Neural progenitor cell (in vitro differentiated cells): ENCODE measurements around the gene RIMS1.
A peak's percentile ranks its signal among the peaks of the same experiment; 100 is the strongest.

Source experiments
- CTCF ChIP-seq: fragments of 200-600 bp; sonication (generic); IDR thresholded peaks from 2 replicates; pipeline ENCODE4 v1.5.1; 2017; ENCODE audit warnings: antibody characterized with exemption, mild to moderate bottlenecking
- EZH2 ChIP-seq: fragments of 200-600 bp; sonication (generic); IDR thresholded peaks from 2 replicates; pipeline ENCODE4 v1.6.1; 2017; ENCODE audit warnings: antibody characterized with exemption, mild to moderate bottlenecking, moderate library complexity

DNA sequence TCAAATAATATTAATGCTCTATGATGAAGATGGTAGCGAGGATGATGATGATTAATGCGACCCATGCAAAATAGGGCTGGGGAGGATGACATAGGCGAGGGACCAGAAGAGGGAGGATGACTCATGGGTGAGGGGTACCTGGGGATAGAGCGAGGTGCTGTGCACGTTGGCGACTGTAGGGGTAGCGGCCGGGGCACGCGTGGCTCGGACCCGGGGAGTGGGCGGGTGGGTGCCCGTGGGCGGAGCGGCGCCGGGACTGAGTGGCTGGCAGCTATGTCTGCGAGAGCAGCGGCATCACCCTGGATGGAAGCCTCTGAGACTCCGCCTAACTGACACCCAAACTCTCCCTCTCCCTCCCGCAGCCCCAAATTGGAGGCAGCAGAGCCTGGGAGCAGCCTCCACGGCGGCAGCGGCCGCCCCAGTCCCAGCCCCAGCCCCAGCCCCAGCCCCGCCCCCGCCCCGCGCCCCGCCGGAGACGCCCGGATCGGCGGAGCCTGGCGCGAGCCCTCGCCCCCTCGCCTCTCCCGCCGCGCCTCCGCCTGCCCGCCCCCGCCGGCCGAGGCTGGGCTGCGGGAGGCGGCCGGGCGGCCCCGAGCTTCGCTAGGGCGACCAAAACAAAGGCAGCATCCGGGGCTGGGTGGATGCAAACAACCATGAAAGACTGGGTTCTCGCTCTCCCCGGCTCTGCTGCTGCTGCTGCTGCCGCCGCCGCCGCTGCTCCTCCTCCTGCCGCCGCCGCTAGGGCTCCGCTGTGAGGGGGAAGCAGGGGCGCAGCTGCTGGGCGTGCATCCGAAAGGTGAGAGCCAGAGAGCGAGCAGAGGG, at the start of gene RIMS1:
- peak; percentile 53 for TF ChIP-seq CTCF
- no peak for TF ChIP-seq EZH2
